Neural cell (in vitro differentiated cells): Measurements from ENCODE around the gene TTC23. TPM values are rescaled to one million over a fixed set of nuclear protein-coding genes. Genes with fewer than 3 reads are reported as not detected.
"Not testable (repeated sequence)": the region's sequence is repeated elsewhere in the genome, so short reads cannot be mapped to it uniquely, and the experiment has no call there.

Source experiments
- H2AFZ ChIP-seq: fragments of 200-600, 300-800 bp; sonication (generic), shearing (Covaris generic); 2 replicates; pipeline ENCODE4 v1.6.0; 2014; ENCODE audit warnings: low read depth, mild to moderate bottlenecking, antibody characterized with exemption, low read length, moderate library complexity
- H3F3A ChIP-seq: fragments of 200-600 bp; shearing (Covaris generic); 2 replicates; pipeline ENCODE4 v1.6.1; 2016; ENCODE audit warnings: mild to moderate bottlenecking, moderate library complexity, mixed read lengths, antibody characterized with exemption, low read length; ENCODE audit not compliant: insufficient read depth, poor library complexity, severe bottlenecking
- H3K27ac ChIP-seq: fragments of 200-600, 300-800 bp; sonication (generic), shearing (Covaris generic); 2 replicates; pipeline ENCODE4 v1.5.1; 2014; ENCODE audit warnings: mild to moderate bottlenecking, low read length, moderate library complexity
- H3K27me3 ChIP-seq: fragments of 300-800, 200-600 bp; sonication (generic), shearing (Covaris generic); 2 replicates; pipeline ENCODE4 v1.6.0; 2014; ENCODE audit warnings: mild to moderate bottlenecking, low read depth, low read length, moderate library complexity; ENCODE audit not compliant: insufficient read depth
- H3K36me3 ChIP-seq: fragments of 300-800, 200-600 bp; sonication (generic), shearing (Covaris generic); 2 replicates; pipeline ENCODE4 v1.5.1; 2014; ENCODE audit warnings: mild to moderate bottlenecking, antibody characterized with exemption, low read length, moderate library complexity; ENCODE audit not compliant: insufficient read depth
- H3K4me2 ChIP-seq: fragments of 300-800, 200-600 bp; sonication (generic), shearing (Covaris generic); 2 replicates; pipeline ENCODE4 v1.6.0; 2014; ENCODE audit warnings: mild to moderate bottlenecking, low read length
- H3K4me3 ChIP-seq: fragments of 300-800, 200-600 bp; sonication (generic), shearing (Covaris generic); 2 replicates; pipeline ENCODE4 v1.5.1; 2014; ENCODE audit warnings: mild to moderate bottlenecking, low read length, moderate library complexity
- H3K79me2 ChIP-seq: fragments of 200-600 bp; shearing (Covaris generic); replicated peaks from 2 replicates; pipeline ENCODE4 v1.6.0; 2014; ENCODE audit warnings: mild to moderate bottlenecking, low read length, moderate library complexity; ENCODE audit not compliant: insufficient read depth
- H3K9ac ChIP-seq: fragments of 300-800, 200-600 bp; sonication (generic), shearing (Covaris generic); 2 replicates; pipeline ENCODE4 v1.6.1; 2016; ENCODE audit warnings: mild to moderate bottlenecking, low read length, mixed read lengths
- H3K9me2 ChIP-seq: fragments of 200-600 bp; shearing (Covaris generic); 2 replicates; pipeline ENCODE4 v1.6.1; 2016; ENCODE audit warnings: mild to moderate bottlenecking, low read length, mixed read lengths; ENCODE audit not compliant: insufficient read depth
- H3K9me3 ChIP-seq: fragments of 200-600, 300-800 bp; sonication (generic), shearing (Covaris generic); 2 replicates; pipeline ENCODE4 v1.6.1; 2016; ENCODE audit warnings: mild to moderate bottlenecking, mixed run types, low read length, moderate library complexity, mixed read lengths
- H4K20me1 ChIP-seq: fragments of 200-600 bp; shearing (Covaris generic); 2 replicates; pipeline ENCODE4 v1.6.1; 2016; ENCODE audit warnings: mild to moderate bottlenecking, mixed run types; ENCODE audit not compliant: insufficient read depth
- EP300 ChIP-seq: fragments of 450-650 bp; conservative IDR thresholded peaks from 2 replicates; pipeline ENCODE4 v1.6.1; 2014; ENCODE audit warnings: antibody characterized with exemption, mild to moderate bottlenecking, moderate library complexity; ENCODE audit not compliant: poor library complexity, severe bottlenecking
- EZH2 ChIP-seq: fragments of 200-600, 300-800 bp; shearing (Covaris generic), sonication (generic); IDR thresholded peaks from 2 replicates; pipeline ENCODE4 v1.6.1; 2014; ENCODE audit warnings: antibody characterized with exemption, low read length, borderline replicate concordance, mild to moderate bottlenecking; ENCODE audit not compliant: insufficient read depth, poor library complexity, severe bottlenecking
- MXI1 ChIP-seq: fragments of 450-650 bp; conservative IDR thresholded peaks from 2 replicates; pipeline ENCODE4 v1.6.1; 2014; ENCODE audit warnings: antibody characterized with exemption, mild to moderate bottlenecking; ENCODE audit not compliant: poor library complexity, severe bottlenecking
- POLR2AphosphoS5 ChIP-seq: IDR thresholded peaks from 2 replicates; pipeline ENCODE4 v1.6.1; 2012
- RAD21 ChIP-seq: fragments of 450-650 bp; conservative IDR thresholded peaks from 2 replicates; pipeline ENCODE4 v1.6.1; 2014; ENCODE audit warnings: antibody characterized with exemption, mild to moderate bottlenecking, moderate library complexity
- SMC3 ChIP-seq: fragments of 450-650 bp; conservative IDR thresholded peaks from 2 replicates; pipeline ENCODE4 v1.6.1; 2014; ENCODE audit warnings: antibody characterized with exemption, mild to moderate bottlenecking, moderate library complexity; ENCODE audit not compliant: poor library complexity
- TAF1 ChIP-seq: IDR thresholded peaks from 2 replicates; pipeline ENCODE4 v1.6.1; 2012; ENCODE audit warnings: low read depth
- polyA plus RNA-seq: library from polyadenylated mRNA; depleted of rRNA; stranded (reverse); fragments of >200 nt; gene quantifications from 2 replicates; pipeline ENCODE4 v1.2.3, GENCODE V29; 2014
- TF ChIP-seq, protein P1 (sequence below): fragments of 450-650 bp; IDR thresholded peaks from 2 replicates; pipeline ENCODE4 v1.5.1; 2014; ENCODE audit warnings: antibody characterized with exemption, mild to moderate bottlenecking, moderate library complexity; ENCODE audit not compliant: poor library complexity, severe bottlenecking
- TF ChIP-seq, protein P2 (sequence below): IDR thresholded peaks from 2 replicates; pipeline ENCODE4 v1.6.1; 2012; ENCODE audit warnings: borderline replicate concordance

The TTC23 gene
- polyA plus RNA-seq, 1 donor from 2014 or later: 6.2 TPM

DNA sequence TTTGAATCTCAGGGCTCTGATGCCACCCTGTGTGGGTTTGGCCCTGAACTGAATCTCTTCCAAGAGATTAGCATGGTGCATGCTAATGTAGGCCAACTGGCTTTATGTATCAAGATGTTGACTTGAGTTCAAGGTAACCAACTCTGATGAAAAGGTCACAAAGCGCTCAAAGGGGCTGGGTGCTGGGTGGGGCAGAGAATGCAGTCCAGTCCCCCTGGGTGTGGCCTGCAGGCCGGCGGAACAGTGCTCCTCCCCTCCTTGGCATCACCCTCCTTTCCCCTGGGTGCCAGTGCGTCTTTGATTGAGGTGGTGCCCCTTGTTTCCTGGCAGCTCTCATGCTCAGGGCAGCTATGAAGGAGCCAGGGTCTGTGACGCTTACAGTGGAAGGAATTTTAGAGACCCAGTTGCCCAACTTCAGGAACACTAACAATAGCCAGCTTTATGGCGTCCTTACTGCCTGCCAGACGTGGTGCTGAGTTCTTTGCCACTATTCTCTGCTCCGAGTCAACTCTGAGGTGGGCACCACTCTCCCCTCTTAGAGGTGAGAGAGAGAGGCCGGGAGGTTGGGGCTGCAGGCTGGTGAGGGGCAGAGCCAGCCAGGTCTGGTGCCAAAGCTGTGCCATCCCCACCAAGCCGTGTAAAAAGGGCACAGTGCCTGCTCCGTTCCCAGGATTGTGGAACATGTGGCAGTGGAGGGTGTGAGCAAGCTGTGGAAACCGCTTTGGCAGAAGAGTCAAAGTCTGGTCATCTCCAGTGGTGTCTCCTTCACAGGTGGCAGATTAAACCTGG, 134.7 kb downstream of the TTC23 start:
- TF ChIP-seq TAF1 (no peak), EP300 (no peak), EZH2 (no peak), MXI1 (no peak), POLR2AphosphoS5 (no peak), SMC3 (no peak), RAD21 (no peak)
- TF ChIP-seq, protein P1, sequence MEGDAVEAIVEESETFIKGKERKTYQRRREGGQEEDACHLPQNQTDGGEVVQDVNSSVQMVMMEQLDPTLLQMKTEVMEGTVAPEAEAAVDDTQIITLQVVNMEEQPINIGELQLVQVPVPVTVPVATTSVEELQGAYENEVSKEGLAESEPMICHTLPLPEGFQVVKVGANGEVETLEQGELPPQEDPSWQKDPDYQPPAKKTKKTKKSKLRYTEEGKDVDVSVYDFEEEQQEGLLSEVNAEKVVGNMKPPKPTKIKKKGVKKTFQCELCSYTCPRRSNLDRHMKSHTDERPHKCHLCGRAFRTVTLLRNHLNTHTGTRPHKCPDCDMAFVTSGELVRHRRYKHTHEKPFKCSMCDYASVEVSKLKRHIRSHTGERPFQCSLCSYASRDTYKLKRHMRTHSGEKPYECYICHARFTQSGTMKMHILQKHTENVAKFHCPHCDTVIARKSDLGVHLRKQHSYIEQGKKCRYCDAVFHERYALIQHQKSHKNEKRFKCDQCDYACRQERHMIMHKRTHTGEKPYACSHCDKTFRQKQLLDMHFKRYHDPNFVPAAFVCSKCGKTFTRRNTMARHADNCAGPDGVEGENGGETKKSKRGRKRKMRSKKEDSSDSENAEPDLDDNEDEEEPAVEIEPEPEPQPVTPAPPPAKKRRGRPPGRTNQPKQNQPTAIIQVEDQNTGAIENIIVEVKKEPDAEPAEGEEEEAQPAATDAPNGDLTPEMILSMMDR: no peak
- TF ChIP-seq, protein P2, sequence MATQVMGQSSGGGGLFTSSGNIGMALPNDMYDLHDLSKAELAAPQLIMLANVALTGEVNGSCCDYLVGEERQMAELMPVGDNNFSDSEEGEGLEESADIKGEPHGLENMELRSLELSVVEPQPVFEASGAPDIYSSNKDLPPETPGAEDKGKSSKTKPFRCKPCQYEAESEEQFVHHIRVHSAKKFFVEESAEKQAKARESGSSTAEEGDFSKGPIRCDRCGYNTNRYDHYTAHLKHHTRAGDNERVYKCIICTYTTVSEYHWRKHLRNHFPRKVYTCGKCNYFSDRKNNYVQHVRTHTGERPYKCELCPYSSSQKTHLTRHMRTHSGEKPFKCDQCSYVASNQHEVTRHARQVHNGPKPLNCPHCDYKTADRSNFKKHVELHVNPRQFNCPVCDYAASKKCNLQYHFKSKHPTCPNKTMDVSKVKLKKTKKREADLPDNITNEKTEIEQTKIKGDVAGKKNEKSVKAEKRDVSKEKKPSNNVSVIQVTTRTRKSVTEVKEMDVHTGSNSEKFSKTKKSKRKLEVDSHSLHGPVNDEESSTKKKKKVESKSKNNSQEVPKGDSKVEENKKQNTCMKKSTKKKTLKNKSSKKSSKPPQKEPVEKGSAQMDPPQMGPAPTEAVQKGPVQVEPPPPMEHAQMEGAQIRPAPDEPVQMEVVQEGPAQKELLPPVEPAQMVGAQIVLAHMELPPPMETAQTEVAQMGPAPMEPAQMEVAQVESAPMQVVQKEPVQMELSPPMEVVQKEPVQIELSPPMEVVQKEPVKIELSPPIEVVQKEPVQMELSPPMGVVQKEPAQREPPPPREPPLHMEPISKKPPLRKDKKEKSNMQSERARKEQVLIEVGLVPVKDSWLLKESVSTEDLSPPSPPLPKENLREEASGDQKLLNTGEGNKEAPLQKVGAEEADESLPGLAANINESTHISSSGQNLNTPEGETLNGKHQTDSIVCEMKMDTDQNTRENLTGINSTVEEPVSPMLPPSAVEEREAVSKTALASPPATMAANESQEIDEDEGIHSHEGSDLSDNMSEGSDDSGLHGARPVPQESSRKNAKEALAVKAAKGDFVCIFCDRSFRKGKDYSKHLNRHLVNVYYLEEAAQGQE: no peak
- no peaks in the 10 kb centered on the region for H3K9me3 ChIP-seq
- no peak overlapping the region for H3K9ac ChIP-seq
- no peak overlapping the region for H3K4me3 ChIP-seq
- no peaks in the 10 kb centered on the region for H3K79me2 ChIP-seq
- no peak overlapping the region for H3K4me2 ChIP-seq
- no peaks in the 10 kb centered on the region for H3K36me3 ChIP-seq
- no peaks in the 10 kb centered on the region for H3F3A ChIP-seq
- H3K9me2 ChIP-seq: no peaks in the 10 kb centered on the region
- H3K27ac ChIP-seq: no peak overlapping the region
- H4K20me1 ChIP-seq: no peaks in the 10 kb centered on the region
- H2AFZ ChIP-seq: no peak overlapping the region
- H3K27me3 ChIP-seq: no peaks in the 10 kb centered on the region

DNA sequence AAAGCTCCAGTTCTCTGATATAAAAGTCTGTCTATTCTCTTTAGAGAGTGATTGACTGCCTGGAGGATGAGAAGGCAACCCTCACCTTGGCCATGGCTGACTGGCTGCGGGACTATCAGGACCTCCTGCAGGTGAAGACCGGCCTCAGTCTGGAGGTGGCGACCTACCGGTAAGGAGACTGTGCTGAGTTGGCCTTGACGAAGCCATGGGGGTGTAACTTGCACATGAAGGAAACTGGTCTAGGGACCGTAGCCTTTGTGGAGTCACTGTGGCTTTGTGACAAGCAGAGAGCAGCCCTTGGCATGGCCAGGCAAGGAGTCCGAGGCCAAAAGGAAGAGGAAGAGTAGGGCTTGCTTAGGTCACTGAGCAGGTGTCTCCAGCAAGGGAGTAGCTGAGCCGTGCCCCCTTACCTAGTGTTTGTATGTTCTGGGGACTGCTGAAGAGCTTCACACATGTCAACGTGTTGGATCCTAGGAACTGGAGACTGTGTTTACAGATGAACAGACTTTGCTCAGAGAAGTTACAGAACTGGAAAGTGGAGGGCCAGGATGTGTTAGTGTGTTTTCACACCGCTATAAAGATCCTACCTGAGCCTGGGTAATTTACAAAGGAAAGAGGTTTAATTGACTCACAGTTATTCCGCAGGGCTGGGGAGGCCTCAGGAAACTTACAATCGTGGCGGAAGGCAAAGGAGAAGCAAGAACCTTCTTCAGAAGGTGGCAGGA, 135.7 kb downstream of the TTC23 start:
- Histone ChIP-seq H3K4me2 (no peak overlapping the region), H3K9me2 (no peaks in the 10 kb centered on the region), H3K4me3 (no peak overlapping the region), H3K36me3 (no peaks in the 10 kb centered on the region), H3K27ac (no peak overlapping the region), H3K27me3 (no peaks in the 10 kb centered on the region), H3K79me2 (no peaks in the 10 kb centered on the region), H2AFZ (no peak overlapping the region), H4K20me1 (no peaks in the 10 kb centered on the region), H3K9me3 (no peaks in the 10 kb centered on the region), H3K9ac (no peak overlapping the region), H3F3A (no peaks in the 10 kb centered on the region)
- TF ChIP-seq, protein P1: no peak
- TF ChIP-seq, protein P2: no peak
- no peak for TF ChIP-seq EZH2
- no peak for TF ChIP-seq RAD21
- TF ChIP-seq POLR2AphosphoS5: no peak

DNA sequence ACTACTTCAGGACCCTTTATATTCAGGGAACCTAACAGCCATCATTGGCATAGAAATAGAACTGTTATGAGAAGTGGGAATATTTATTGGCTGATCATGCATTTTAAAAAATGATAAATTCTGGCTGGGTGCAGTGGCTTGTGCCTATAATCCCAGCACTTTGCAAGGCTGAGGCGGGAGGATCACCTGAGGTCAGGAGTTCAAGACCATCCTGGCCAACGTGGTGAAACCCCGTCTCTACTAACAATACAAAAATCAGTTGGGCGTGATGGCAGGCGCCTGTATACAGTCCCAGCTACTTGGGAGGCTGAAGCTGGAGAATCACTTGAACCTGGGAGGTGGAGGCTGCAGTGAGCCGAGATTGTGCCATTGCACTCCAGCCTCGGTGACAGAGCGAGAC, 137.7 kb downstream of the TTC23 start:
- not testable (repeated sequence) for H3K9me3 ChIP-seq, H3K4me3 ChIP-seq, H3F3A ChIP-seq, H3K4me2 ChIP-seq, H3K27ac ChIP-seq, H3K9ac ChIP-seq, H3K27me3 ChIP-seq, H3K9me2 ChIP-seq, H3K79me2 ChIP-seq, H4K20me1 ChIP-seq, H3K36me3 ChIP-seq, H2AFZ ChIP-seq
